Measurements from ENCODE around the gene RABEPK.
"Not testable (repeated sequence)": the region's sequence is repeated elsewhere in the genome, so short reads cannot be mapped to it uniquely, and the experiment has no call there.

Gene RABEPK

GRCh38 chr9:125200216-125201047 lies at the start of gene RABEPK:
Gene RABEPK (plus strand): TSS chr9:125200542. CDS start chr9:125203014, 2,472 bp downstream.
- DNase-seq (ENCODE audit: low spot score) = peak; percentile 93

GRCh38 chr9:125151730-125152129 lies 48.6 kb upstream of the RABEPK start:
- no peak for DNase-seq (ENCODE audit: low spot score)

GRCh38 chr9:125153712-125154367 lies 46.5 kb upstream of the RABEPK start:
- DNase-seq (ENCODE audit: low spot score) = no peak

GRCh38 chr9:125156551-125156950 lies 43.8 kb upstream of the RABEPK start:
- DNase-seq (ENCODE audit: low spot score) = no peak

GRCh38 chr9:125160750-125161149 lies 39.6 kb upstream of the RABEPK start:
- DNase-seq (ENCODE audit: low spot score) = no peak

DNA sequence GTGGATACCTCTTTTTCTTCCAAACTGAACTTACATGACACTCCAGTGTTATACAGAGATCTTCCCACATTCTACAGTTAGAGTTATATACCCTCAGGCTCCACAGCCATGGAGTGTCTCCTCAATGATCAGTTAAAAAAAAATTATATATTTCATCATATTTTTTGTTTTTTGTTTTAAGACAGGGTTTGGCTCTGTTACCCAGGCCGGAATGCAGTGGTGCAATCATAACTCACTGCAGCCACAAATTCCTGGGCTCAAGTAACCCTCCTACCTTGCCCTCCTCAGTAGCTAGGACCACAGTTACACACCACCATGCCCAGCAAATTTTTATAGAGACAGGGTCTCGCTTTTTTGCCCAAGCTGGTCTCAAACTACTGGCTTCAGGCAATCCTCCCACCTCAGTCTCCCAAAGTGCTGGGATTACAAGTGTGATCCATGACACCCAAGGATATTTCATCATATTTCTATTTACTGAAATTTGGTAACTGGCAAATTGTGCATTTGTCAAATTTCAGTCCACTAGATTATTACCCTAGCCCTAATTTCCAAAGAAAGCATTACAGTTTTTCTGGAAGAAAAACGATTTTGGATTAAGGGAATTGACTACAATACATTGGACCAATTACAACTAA lies 38.9 kb upstream of the RABEPK start:
- no peak for DNase-seq (ENCODE audit: low spot score)

DNA sequence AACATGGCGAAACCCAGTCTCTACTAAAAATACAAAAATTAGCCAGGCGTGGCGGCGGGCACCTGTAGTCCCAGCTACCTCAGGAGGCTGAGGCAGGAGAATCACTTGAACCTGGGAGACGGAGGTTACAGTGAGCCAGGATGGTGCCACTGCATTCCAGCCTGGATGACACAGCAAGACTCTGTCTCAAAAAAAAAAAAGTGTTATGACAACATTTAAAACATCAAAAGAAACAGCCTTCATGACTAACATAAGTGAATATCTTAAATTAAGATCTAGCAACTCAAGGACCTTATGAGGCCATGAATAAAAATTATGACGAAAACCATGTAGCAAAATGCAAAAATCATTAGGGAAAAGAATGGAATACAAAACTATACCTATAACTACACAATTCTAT lies 37.5 kb upstream of the RABEPK start:
- DNase-seq (ENCODE audit: low spot score) = not testable (repeated sequence)

DNA sequence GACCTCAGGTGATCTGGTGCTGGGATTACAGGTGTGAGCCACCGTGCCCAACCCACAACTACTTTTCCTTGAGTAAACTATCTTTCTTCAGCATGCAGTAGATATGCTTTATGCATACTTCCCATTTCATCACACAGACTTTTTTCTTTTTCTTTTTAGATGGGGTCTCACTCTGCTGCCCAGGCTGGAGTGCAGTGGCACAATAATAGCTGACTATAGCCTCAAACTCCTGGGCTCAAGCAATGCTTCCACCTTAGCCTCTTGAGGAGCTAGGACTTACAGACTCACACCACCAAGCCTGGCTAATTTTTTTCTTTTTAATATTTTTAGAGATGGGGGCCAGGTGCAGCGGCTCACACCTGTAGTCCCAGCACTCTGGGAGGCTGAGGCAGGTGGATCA lies 33.6 kb upstream of the RABEPK start:
- DNase-seq (ENCODE audit: low spot score) = no peak

DNA sequence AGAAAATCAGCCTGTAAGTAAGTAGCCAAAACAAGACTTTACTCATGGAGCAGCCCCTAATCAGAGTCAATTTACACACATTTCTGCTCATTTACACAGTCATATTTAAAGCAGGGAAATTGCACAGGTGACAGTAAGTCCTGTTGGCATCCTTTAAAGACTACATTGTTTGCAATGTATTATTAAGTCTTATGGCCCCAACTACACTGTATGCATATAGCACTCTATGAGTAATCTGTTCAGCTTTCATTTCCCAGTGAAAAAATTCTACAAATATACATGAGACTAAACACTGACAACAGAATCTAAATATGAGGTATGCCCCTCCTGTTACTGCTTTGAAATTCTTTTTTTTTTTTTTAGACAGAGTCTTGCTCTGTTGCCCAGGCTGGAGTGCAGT lies 30.4 kb upstream of the RABEPK start:
- no peak for DNase-seq (ENCODE audit: low spot score)

- DNase-seq (ENCODE audit: low spot score) = no peak
These were observed 28.1 kb upstream of the RABEPK start for GRCh38 chr9:125172031-125172755.

DNA sequence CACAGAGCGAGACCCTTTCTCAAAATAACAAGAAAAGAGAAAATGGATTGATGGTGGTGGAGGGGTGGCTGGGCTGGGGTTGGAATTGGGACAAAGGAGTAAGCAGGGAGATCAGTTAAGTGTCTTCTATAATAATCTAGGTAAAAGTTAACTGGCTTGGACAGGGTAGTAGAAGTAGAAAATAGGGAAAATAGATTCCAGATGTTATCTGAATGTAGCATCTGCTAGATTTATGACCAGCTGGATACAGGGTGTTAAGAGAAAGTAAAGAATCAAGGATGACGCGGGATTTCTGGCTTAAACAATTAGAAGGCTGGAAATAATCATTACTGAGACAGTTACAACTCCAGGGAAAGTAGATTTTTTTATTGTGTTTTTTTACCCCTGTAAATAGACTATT lies 23.7 kb upstream of the RABEPK start:
- no peak for DNase-seq (ENCODE audit: low spot score)

DNA sequence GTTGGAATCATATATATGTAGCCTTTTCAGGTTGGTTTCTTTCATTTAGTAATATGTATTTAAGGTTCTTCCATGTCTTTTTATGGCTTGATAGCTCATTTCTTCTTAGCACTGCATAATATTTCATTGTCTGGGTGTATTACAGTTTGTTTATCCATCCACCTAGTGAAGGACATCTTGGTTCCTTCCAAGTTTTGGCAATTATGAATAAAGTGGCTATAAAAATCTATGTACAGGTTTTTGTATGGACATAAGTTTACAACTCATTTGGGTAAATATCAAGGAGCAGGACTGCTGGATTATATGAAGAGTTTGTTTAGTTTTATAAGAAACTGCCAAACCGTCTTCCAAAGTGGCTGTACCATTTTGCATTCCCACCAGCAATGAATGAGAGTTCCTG lies 22.5 kb upstream of the RABEPK start:
- no peak for DNase-seq (ENCODE audit: low spot score)

DNA sequence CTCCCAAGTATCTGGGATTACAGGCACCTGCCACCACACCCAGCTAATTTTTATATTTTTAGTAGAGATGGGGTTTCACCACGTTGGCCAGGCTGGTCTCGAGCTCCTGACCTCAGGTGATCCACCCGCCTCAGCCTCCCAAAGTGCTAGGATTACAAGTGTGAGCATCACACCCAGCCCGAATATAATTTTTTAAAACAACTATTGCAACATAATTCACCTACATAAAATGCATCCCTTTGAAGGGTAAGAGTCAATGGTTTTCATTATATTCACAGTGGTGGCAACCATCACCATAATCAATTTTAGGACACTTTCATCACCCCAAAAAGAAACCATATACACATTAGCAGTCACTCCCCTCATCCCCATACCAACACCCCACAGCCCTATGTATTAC lies 20.6 kb upstream of the RABEPK start:
- not testable (repeated sequence) for DNase-seq (ENCODE audit: low spot score)

DNA sequence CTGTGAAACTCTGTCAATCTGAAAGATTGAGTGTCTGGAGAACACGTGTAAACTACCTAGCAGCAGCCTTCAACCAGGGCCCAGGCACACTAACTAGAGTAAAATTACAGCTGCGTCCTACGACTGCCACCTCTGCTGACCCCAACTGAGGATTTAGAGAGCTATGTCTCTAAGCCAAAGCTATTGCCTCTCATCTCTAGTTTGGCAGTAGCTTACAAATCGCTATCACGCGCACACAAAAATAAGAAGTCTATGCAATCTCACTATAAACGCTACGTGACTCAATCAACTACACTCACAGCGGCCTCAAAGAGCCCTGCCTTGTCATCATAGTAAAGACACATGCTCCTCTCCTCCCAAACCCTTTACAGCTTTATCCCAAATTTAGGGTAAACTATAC lies 19.5 kb upstream of the RABEPK start:
- no peak for DNase-seq (ENCODE audit: low spot score)

- not testable (repeated sequence) for DNase-seq (ENCODE audit: low spot score)
These were observed 18.6 kb upstream of the RABEPK start for GRCh38 chr9:125181756-125182155.

DNA sequence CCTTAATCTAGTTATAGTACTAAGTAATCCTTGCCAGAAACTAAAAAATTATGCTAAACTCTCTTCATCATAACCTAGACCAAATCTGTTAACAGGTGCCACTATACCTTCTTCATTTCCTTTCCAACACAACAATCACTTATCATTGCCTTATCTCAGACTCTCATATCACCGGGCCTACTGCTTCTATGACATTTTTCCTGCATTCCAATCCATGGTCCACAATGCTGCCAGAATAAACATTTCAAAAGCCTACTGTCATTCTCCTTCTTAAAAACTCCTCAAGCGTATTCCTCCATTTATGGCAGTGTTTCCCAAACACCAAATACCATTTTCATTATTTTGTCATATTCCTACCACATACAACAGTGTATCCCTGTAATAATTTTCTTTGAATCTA lies 17.3 kb upstream of the RABEPK start:
- no peak for DNase-seq (ENCODE audit: low spot score)

DNA sequence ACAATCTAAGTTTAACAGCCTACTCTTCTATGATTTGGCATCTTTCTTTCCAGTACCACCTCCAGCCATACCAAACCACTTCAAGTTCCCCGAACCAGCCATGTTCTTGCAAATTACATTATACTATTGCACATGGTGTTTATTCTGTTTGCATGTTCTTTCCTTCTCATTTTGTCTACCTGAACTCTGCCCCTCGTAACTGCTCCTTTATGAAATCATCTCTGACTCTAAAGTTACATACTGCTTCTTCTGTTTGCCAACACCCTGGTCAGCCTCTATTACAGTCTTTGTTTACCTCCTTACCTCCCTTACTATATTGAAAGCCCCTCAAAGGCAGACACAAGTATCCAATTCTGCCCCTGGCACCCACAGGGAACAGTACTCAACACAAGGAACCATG lies 16.8 kb upstream of the RABEPK start:
- no peak for DNase-seq (ENCODE audit: low spot score)

- no peak for DNase-seq (ENCODE audit: low spot score)
These were observed 11.4 kb upstream of the RABEPK start for GRCh38 chr9:125189011-125189360.

DNA sequence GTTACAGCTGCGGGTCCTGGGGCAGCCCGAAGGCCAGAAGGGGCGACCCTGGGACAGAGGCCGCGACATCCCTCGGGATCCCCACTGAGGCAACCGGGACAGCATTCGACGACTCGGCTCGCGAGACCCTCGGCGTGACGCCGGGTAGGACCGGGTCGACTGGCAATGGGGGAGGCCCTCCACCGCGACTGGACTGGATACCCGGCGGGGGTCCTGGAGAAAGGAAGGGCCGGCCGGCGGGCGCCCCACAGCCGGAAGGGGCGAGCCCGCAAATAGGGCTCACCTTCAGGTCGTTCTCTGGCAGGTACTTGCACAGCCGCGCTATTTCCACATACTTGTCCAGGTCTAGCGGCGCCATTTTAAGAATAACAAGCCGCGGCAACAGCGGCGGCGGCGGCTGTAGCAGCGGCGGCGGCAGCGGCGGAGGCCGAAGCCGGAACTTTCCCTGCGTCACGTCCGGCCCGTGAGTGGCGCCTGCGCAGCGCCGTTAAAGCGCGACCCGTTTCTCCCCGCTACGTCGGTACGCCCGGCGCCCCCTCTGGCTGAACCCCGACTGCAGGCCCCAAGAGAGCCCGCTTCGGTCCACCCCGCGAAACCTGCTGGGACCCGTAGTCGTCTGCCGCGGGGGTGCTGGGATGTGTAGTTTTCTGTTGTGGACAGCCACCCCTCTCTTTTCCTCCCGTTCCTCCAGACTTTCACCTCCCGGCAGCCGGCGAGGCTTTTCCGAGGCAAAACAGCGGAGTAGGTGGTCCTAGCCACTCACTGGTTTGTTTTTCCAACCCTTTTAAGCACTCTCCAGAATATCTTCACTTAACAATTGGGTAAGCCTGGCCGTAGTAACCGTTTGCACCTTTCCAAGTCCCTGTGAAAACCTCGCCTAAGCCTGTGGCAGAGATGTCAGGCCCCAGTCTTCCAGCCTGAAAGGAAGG lies 10.7 kb upstream of the RABEPK start, which contains the start of gene PPP6C:
Gene PPP6C, minus strand, starts transcription at position 443 of the 929 bp plus-strand sequence. Its CDS starts 85 bp downstream, at position 358.
- peak; percentile 94 for DNase-seq (ENCODE audit: low spot score)

- no peak for DNase-seq (ENCODE audit: low spot score)
These were observed 10.0 kb upstream of the RABEPK start for GRCh38 chr9:125190361-125190801.

- DNase-seq (ENCODE audit: low spot score) = not testable (repeated sequence)
These were observed 5.9 kb upstream of the RABEPK start for GRCh38 chr9:125194466-125194865.

Measured in pons (tissue), 1 donor.